SK-MEL-5 (cell line): Measurements from ENCODE around the gene KLHL8. TPM values are rescaled to one million over a fixed set of nuclear protein-coding genes. Genes with fewer than 3 reads are reported as not detected.

Source experiments
- DNase-seq: peaks from one replicate; pipeline ENCODE4 v3.0.0-alpha.2; 2016; ENCODE audit warnings: low read depth, low spot score
- in situ Hi-C: cut with HindIII; loops from 2 replicates; pipeline ENCODE4 v1.10.0; 2016; ENCODE audit warnings: low sequenced_read_pairs, high pct_unique_total_duplicates, low pct_unique_long_range_greater_than_20kb
- total RNA-seq: library from RNA; depleted of rRNA; stranded (reverse); fragments of >200 nt; shearing (Covaris generic); gene quantifications from 2 replicates; pipeline ENCODE4 v1.2.3, GENCODE V29; 2014; rRNA removed

KLHL8 gene
- total RNA-seq, 1 experiment from 2014 or later, result 7.6 TPM

- in situ Hi-C loops, result loop anchor here (25.0 kb wide), 1 partner anchor 205 kb away; no protein-coding TSS in a partner anchor
- no peak for DNase-seq
Measured at GRCh38 chr4:87117051-87117731, 103.2 kb downstream of the KLHL8 start.

GRCh38 chr4:87116231-87116630, 104.2 kb downstream of the KLHL8 start:
- in situ Hi-C loops, result loop anchor here (25.0 kb wide), 1 partner anchor 204 kb away; no protein-coding TSS in a partner anchor
- no peak for DNase-seq

DNA sequence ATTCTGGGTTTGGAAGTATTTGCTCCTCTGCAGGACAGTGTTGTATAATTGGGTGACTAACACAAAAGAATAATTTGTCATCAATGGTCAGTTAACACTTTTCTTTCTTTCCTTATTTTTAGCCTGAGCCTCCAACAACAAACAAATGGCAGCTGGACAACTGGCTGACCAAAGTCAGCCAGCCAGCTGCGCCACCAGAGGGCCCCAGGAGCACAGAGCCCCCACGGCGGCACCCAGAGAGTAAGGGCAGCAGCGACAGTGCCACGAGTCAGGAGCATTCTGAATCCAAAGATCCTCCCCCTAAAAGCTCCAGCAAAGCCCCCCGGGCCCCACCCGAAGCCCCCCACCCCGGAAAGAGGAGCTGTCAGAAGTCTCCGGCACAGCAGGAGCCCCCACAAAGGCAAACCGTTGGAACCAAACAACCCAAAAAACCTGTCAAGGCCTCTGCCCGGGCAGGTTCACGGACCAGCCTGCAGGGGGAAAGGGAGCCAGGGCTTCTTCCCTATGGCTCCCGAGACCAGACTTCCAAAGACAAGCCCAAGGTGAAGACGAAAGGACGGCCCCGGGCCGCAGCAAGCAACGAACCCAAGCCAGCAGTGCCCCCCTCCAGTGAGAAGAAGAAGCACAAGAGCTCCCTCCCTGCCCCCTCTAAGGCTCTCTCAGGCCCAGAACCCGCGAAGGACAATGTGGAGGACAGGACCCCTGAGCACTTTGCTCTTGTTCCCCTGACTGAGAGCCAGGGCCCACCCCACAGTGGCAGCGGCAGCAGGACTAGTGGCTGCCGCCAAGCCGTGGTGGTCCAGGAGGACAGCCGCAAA, 106.0 kb downstream of the KLHL8 start:
- no peak for DNase-seq
- in situ Hi-C loops, result loop anchor here (25.0 kb wide), 1 partner anchor 202 kb away; no protein-coding TSS in a partner anchor

DNA sequence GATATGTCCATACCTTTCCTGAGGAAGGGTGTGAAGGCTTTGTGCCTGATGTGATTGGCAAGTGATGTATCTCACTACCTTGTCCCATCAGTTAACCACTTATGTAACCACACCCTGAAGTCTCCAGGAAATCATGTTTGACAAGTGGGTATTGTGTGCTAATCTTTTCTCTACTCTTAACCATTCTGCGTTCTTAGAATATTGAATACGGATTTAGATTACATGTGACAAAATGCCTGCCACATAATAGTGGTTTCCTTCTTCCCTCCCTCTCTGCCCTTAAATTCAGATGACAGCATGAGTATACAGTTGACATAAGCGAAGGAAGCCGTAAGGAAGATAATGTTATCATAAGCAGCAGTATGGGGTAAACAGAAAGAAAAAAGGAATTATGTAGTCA, 108.4 kb downstream of the KLHL8 start:
- no peak for DNase-seq
- in situ Hi-C loops, result loop anchor here (25.0 kb wide), 1 partner anchor 200 kb away; no protein-coding TSS in a partner anchor

Other genes with a start within 250 kb of the KLHL8 start
- not detected in 2 replicates for gene HSD17B13, start 102.3 kb upstream of the KLHL8 start, total RNA-seq
- gene HSD17B11, start 170.6 kb upstream of the KLHL8 start, total RNA-seq, result 44.7 TPM in 2 replicates
- 13.8 and 14.1 TPM in 2 replicates for gene NUDT9, start 202.0 kb upstream of the KLHL8 start, total RNA-seq